ENCODE data around the gene CEP85L.

CEP85L gene

GRCh38 chr6:118548136-118548535, 103.3 kb downstream of the CEP85L start, which contains the start of gene PLN:
PLN (plus strand) TSS chr6:118548296; CDS start chr6:118558922, 10,626 bp downstream.
- no peak within 1 kb of the TSS for H3K4me3 ChIP-seq (IDR thresholded peaks at IDR 0.05; ENCODE audit: insufficient read depth, low read depth, low read length)
- no peaks in the 10 kb centered on the region for H3K27me3 ChIP-seq (ENCODE audit: insufficient read depth, low read depth)
- no peaks in the 10 kb centered on the region for H3K4me1 ChIP-seq (ENCODE audit: low read depth, poor library complexity, severe bottlenecking)
- H3K79me2 ChIP-seq (ENCODE audit: insufficient read depth, low read depth): no peaks in the 10 kb centered on the region
- TF ChIP-seq, protein P1, sequence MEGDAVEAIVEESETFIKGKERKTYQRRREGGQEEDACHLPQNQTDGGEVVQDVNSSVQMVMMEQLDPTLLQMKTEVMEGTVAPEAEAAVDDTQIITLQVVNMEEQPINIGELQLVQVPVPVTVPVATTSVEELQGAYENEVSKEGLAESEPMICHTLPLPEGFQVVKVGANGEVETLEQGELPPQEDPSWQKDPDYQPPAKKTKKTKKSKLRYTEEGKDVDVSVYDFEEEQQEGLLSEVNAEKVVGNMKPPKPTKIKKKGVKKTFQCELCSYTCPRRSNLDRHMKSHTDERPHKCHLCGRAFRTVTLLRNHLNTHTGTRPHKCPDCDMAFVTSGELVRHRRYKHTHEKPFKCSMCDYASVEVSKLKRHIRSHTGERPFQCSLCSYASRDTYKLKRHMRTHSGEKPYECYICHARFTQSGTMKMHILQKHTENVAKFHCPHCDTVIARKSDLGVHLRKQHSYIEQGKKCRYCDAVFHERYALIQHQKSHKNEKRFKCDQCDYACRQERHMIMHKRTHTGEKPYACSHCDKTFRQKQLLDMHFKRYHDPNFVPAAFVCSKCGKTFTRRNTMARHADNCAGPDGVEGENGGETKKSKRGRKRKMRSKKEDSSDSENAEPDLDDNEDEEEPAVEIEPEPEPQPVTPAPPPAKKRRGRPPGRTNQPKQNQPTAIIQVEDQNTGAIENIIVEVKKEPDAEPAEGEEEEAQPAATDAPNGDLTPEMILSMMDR (conservative IDR thresholded peaks at IDR 0.05; ENCODE audit: low read depth, low read length): no peak
- H3K27ac ChIP-seq: no peak within 1 kb of the TSS
- H2AFZ ChIP-seq (ENCODE audit: low read depth): no peak within 1 kb of the TSS
- no peak within 1 kb of the TSS for H3K4me2 ChIP-seq
- no peak within 1 kb of the TSS for H3K9ac ChIP-seq
- H3K36me3 ChIP-seq (ENCODE audit: insufficient read depth): no peaks in the 10 kb centered on the region
- H4K20me1 ChIP-seq (ENCODE audit: insufficient read depth): no peaks in the 10 kb centered on the region

DNA sequence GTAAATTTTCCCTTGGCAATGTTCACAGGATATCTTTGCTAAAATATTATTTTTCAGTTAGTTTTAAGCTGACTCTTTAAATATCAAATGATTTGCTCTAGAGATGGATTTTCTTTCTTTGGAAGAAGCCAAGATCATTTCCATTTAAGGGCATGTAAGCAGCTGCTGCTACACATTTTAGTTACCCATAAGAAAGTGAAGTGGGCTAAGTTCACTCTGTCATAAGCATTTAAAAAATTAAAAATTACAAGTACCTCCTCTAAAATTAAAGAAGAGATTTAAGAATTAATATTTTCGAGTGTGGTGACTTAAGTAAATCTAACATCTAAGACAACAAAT, 104.5 kb downstream of the CEP85L start:
- Histone ChIP-seq H2AFZ (ENCODE audit: low read depth) (no peak overlapping the region), H4K20me1 (ENCODE audit: insufficient read depth) (no peaks in the 10 kb centered on the region)

DNA sequence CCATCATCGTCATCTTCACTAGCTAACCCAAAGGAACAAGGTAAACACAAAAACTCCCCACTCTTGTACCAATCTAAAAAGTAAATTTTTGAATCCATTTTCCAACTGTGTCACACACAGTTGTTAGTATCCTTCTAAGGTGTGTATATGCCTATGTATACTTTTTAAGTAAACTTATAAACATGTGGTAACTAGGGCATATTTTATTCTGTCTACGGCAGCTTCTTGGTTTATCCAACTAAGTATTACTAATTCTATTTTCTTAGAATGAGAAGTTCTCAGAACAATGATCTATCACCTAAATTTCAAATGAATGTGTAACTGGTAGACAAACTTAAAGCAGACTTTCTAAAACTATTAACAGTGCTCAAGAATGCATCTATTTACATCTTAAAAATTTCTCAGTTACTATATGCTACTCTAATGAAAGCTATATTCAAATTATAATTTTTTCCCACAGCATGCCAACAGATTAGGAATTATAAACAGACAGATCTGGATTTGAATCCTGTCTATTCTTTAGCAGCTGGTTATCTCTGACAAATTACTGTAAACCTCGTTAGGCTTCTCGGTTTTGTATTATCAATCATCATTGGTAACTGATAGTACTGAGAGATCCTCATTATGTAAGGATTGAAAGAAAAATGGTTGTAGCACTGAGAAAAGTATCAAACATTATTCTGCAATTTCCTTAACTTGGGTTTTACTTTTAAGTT, 105.1 kb downstream of the CEP85L start:
- no peaks in the 10 kb centered on the region for H4K20me1 ChIP-seq (ENCODE audit: insufficient read depth)
- no peak overlapping the region for H3K9ac ChIP-seq
- no peaks in the 10 kb centered on the region for H3K36me3 ChIP-seq (ENCODE audit: insufficient read depth)
- no peak overlapping the region for H3K27ac ChIP-seq
- no peak overlapping the region for H3K4me3 ChIP-seq (IDR thresholded peaks at IDR 0.05; ENCODE audit: insufficient read depth, low read depth, low read length)
- no peaks in the 10 kb centered on the region for H3K27me3 ChIP-seq (ENCODE audit: insufficient read depth, low read depth)
- no peaks in the 10 kb centered on the region for H3K79me2 ChIP-seq (ENCODE audit: insufficient read depth, low read depth)
- TF ChIP-seq, protein P1 (conservative IDR thresholded peaks at IDR 0.05; ENCODE audit: low read depth, low read length): no peak
- no peak overlapping the region for H3K4me2 ChIP-seq
- H2AFZ ChIP-seq (ENCODE audit: low read depth): no peak overlapping the region
- H3K4me1 ChIP-seq (ENCODE audit: low read depth, poor library complexity, severe bottlenecking): no peaks in the 10 kb centered on the region

More for the DNA sequence above, 104.5 kb downstream of the CEP85L start:
- Histone ChIP-seq H3K4me3 (IDR thresholded peaks at IDR 0.05; ENCODE audit: insufficient read depth, low read depth, low read length) (no peak overlapping the region), H3K27ac (no peak overlapping the region), H3K9ac (no peak overlapping the region), H3K27me3 (ENCODE audit: insufficient read depth, low read depth) (no peaks in the 10 kb centered on the region), H3K4me2 (no peak overlapping the region), H3K36me3 (ENCODE audit: insufficient read depth) (no peaks in the 10 kb centered on the region), H3K79me2 (ENCODE audit: insufficient read depth, low read depth) (no peaks in the 10 kb centered on the region), H3K4me1 (ENCODE audit: low read depth, poor library complexity, severe bottlenecking) (no peaks in the 10 kb centered on the region)
- TF ChIP-seq, protein P1 (conservative IDR thresholded peaks at IDR 0.05; ENCODE audit: low read depth, low read length): no peak

DNA sequence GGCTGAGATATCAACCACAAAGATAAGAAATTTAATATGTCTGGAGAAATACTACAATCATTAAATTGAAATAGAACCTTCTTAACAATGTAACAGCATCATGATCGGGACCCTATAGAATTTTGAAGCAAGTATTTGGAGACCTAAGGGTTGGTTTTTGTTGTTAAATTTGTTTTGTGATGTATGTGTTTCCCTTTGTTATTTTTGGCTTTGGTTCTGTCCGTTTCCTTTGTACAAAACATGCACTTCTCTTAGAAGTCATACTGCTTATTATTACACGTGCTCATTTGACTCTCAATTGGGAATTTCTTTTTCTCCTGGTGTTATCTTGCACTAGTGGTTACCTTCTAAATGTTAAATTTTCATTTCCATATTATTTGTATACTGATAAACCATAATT, 107.3 kb downstream of the CEP85L start:
- no peaks in the 10 kb centered on the region for H3K4me1 ChIP-seq (ENCODE audit: low read depth, poor library complexity, severe bottlenecking)
- H3K36me3 ChIP-seq (ENCODE audit: insufficient read depth): no peaks in the 10 kb centered on the region
- no peaks in the 10 kb centered on the region for H3K79me2 ChIP-seq (ENCODE audit: insufficient read depth, low read depth)
- no peak overlapping the region for H3K9ac ChIP-seq
- no peak overlapping the region for H3K4me3 ChIP-seq (IDR thresholded peaks at IDR 0.05; ENCODE audit: insufficient read depth, low read depth, low read length)
- no peak overlapping the region for H2AFZ ChIP-seq (ENCODE audit: low read depth)
- no peaks in the 10 kb centered on the region for H3K27me3 ChIP-seq (ENCODE audit: insufficient read depth, low read depth)
- no peak overlapping the region for H3K27ac ChIP-seq
- TF ChIP-seq, protein P1 (conservative IDR thresholded peaks at IDR 0.05; ENCODE audit: low read depth, low read length): no peak
- no peak overlapping the region for H3K4me2 ChIP-seq
- no peaks in the 10 kb centered on the region for H4K20me1 ChIP-seq (ENCODE audit: insufficient read depth)

All from KMS-11 (cell line).